IMR-90 (cell line): ENCODE data around the gene CLDN25.

Experiments
- CTCF ChIP-seq: conservative IDR thresholded peaks from 2 replicates; pipeline ENCODE4 v1.5.1; 2012; ENCODE audit warnings: mild to moderate bottlenecking, low read depth, low read length, improper control_type of control experiment
- MXI1 ChIP-seq: IDR thresholded peaks from 2 replicates; pipeline ENCODE4 v1.6.1; 2012; ENCODE audit warnings: low read depth, mild to moderate bottlenecking, low read length, moderate library complexity, borderline replicate concordance
- POLR2A ChIP-seq: IDR thresholded peaks from 2 replicates; pipeline ENCODE4 v1.6.1; 2012; ENCODE audit warnings: mild to moderate bottlenecking, low read depth, low read length
- RAD21 ChIP-seq: IDR thresholded peaks from 2 replicates; pipeline ENCODE4 v1.6.1; 2012; ENCODE audit warnings: low read length, improper control_type of control experiment
- RFX5 ChIP-seq: IDR thresholded peaks from 2 replicates; pipeline ENCODE4 v1.8.0; 2012; ENCODE audit warnings: low read depth, mild to moderate bottlenecking, low read length, moderate library complexity
- SMC3 ChIP-seq: fragments of 150-350 bp; IDR thresholded peaks from 2 replicates; pipeline ENCODE4 v1.6.1; 2016; ENCODE audit warnings: low read depth, mild to moderate bottlenecking, antibody characterized with exemption, low read length, moderate library complexity
- USF2 ChIP-seq: fragments of 150-350 bp; IDR thresholded peaks from 2 replicates; pipeline ENCODE4 v1.6.1; 2017; ENCODE audit warnings: mild to moderate bottlenecking, antibody characterized with exemption, low read length, low read depth

DNA sequence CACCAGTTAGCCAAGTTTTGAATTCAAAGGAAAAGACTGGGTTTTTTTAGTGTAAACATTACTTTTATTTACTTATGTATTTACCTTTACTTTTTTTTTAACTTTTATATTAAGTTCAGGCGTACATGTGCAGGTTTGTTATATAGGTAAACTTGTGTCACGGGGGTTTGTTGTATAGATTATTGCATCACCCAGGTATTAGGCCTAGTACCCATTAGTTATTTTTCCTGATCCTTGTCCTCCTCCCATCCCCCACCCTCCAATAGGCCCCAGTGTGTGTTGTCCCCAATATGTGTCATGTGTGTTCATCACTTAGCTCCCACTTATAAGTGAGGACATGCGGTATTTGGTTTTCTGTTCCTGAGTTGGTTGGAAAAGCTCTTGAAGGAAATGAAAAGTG lies 26.7 kb upstream of the CLDN25 start:
- no peak for TF ChIP-seq RFX5
- TF ChIP-seq POLR2A: no peak
- TF ChIP-seq CTCF: no peak
- TF ChIP-seq RAD21: no peak
- TF ChIP-seq MXI1: no peak
- no peak for TF ChIP-seq SMC3
- no peak for TF ChIP-seq USF2
